Esophagus muscularis mucosa (tissue), 4 donors: Measurements from ENCODE around the gene BCAR1. TPM values are rescaled to one million over a fixed set of nuclear protein-coding genes. Genes with fewer than 3 reads are reported as not detected.

Experiments used
- small RNA-seq, 3 donors: library from RNA; depleted of rRNA; stranded (forward); fragments of <200 nt; gene quantifications; one replicate each; pipeline ENCODE3, GENCODE V24; 2016
- total RNA-seq, 4 donors: library from RNA; depleted of rRNA; stranded (reverse); fragments of >200 nt; gene quantifications; one replicate each; pipeline versions ENCODE4 v1.1.0 to v1.2.1, GENCODE V29; 2016

The BCAR1 gene
- total RNA-seq, 4 donors from 2014 or later, result 31.6 to 67.1 (median 54.8) TPM

Small RNA genes within 50 kb of the gene (small RNA-seq; reads per million reads assigned to genes)
- gene RNU6-758P, result 0 reads per million in 3 donors

Other genes with a start within 250 kb of the BCAR1 start
- 10 to 100 TPM in 2 of 4 donors, 1 to 10 TPM in 2; 6.7 to 13.2 (median 8.7) TPM for gene LDHD, start 134.8 kb downstream of the BCAR1 start, total RNA-seq
- 10 to 100 TPM in 3 of 4 donors, 1 to 10 TPM in 1; 8.4 to 17.4 (median 12.0) TPM for gene ZFP1, start 103.1 kb downstream of the BCAR1 start, total RNA-seq
- gene CTRB2, start 44.5 kb downstream of the BCAR1 start, total RNA-seq, result not detected
- gene CTRB1, start 32.6 kb downstream of the BCAR1 start, total RNA-seq, result not detected
- gene CFDP1, start 181.9 kb upstream of the BCAR1 start, total RNA-seq, result 10 to 100 TPM; 42.4 to 49.5 (median 44.0) TPM
- 10 to 100 TPM; 11.2 to 18.3 (median 14.9) TPM for gene TMEM170A, start 213.1 kb upstream of the BCAR1 start, total RNA-seq
- gene CHST6, start 243.8 kb upstream of the BCAR1 start, total RNA-seq, result 1 to 10 TPM in 1 of 4 donors, under 1 TPM in 3; 0.33 to 2.4 (median 0.90) TPM